ENCODE data around the gene TAS2R43. TPM values are rescaled to one million over a fixed set of nuclear protein-coding genes. Genes with fewer than 3 reads are reported as not detected.

The TAS2R43 gene
- total RNA-seq, 2 experiments from 2014 or later, result 2.3 to 3.1 TPM

Other genes starting within 250 kb of the TAS2R43 start
- not detected for gene PRR4, start 242.8 kb downstream of the TAS2R43 start, total RNA-seq
- 10 to 100 TPM; 24.7 to 25.1 TPM for gene PRH1, start 208.1 kb downstream of the TAS2R43 start, total RNA-seq
- under 1 TPM; 0.41 to 0.59 TPM for gene TAS2R13, start 182.8 kb downstream of the TAS2R43 start, total RNA-seq
- gene PRH2, start 163.1 kb downstream of the TAS2R43 start, total RNA-seq, result not detected
- gene TAS2R14, start 153.1 kb downstream of the TAS2R43 start, total RNA-seq, result 1 to 10 TPM in 1 of 2 experiments, under 1 TPM in 1; 0.91 to 1.1 TPM
- under 1 TPM; 0.36 to 0.67 TPM for gene TAS2R50, start 105.4 kb downstream of the TAS2R43 start, total RNA-seq
- 1 to 10 TPM in 1 of 2 experiments, under 1 TPM in 1; 0.75 to 1.0 TPM for gene TAS2R20, start 94.0 kb downstream of the TAS2R43 start, total RNA-seq
- gene TAS2R19, start 69.7 kb downstream of the TAS2R43 start, total RNA-seq, result 1 to 10 TPM in 1 of 2 experiments, under 1 TPM in 1; 0.71 to 1.2 TPM
- gene TAS2R31, start 60.9 kb downstream of the TAS2R43 start, total RNA-seq, result 1 to 10 TPM; 1.7 to 1.9 TPM
- gene TAS2R46, start 30.0 kb downstream of the TAS2R43 start, total RNA-seq, result 1 to 10 TPM; 1.5 to 1.6 TPM
- 1 to 10 TPM; 4.9 to 5.6 TPM for gene TAS2R30, start 42.3 kb upstream of the TAS2R43 start, total RNA-seq
- gene SMIM10L1, start 78.9 kb upstream of the TAS2R43 start, total RNA-seq, result 1 to 10 TPM; 9.0 to 9.6 TPM
- gene TAS2R42, start 94.6 kb upstream of the TAS2R43 start, total RNA-seq, result not detected
- not detected for gene PRB3, start 177.4 kb upstream of the TAS2R43 start, total RNA-seq
- not detected for gene PRB4, start 218.1 kb upstream of the TAS2R43 start, total RNA-seq